ENCODE measurements around the gene PSEN1. TPM values are rescaled to one million over a fixed set of nuclear protein-coding genes. Genes with fewer than 3 reads are reported as not detected.

Gene PSEN1
- total and polyA plus RNA-seq, 2 experiments from 2014 or later: 46.3 to 49.5 TPM

DNA sequence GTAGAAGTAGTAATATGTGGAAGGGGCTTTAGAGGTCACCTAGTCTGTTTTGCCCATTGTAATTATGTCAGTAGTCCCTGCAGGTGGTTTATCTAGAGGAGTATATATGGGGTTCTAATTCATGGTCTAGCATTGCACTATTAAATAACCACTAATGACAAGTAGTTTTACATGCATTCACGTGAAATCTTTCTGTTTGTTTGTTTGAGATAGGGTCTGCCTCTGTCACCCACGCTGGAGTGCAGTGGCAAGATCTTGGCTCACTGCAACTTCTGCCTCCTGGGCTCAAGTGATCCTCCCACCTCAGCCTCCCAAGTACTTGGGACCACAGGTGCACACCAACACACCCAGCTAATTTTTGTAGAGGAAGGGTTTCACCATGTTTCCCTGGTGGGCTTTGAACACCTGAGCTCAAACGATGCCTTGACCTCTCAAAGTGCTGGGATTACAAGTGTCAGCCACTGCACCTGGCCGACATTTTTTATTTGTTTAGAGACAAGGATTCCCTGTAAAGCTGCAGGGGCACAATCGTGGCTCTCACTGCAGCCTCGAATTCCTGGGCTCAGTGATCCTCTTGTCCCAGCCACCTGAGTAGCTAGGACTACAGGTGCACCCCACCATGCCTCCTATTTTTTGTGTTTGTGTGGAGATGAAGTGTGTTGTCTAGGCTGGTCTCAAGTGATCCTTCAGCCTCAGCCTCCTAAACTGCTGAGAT is 12.0 kb upstream of the PSEN1 start:
- TF ChIP-seq EZH2 (IDR thresholded peaks at IDR 0.05; ENCODE audit: insufficient read depth, poor library complexity, severe bottlenecking): no peak
- no peak for TF ChIP-seq EZH2phosphoT487 (IDR thresholded peaks at IDR 0.05; ENCODE audit: insufficient read depth, low read depth)
- H3K27me3 ChIP-seq (replicated peaks; ENCODE audit: insufficient read depth): no peaks in the 10 kb centered on the region
- no peak overlapping the region for H2AFZ ChIP-seq
- peaks cover 5% of the 10 kb centered on the region; the same call in 1 of the 2 replicates for H3F3A ChIP-seq (ENCODE audit: insufficient read depth)
- no peaks in the 10 kb centered on the region for H4K20me1 ChIP-seq (ENCODE audit: insufficient read depth)
- H3K79me2 ChIP-seq (ENCODE audit: insufficient read depth): peaks cover 12% of the 10 kb centered on the region; the same call in 1 of the 2 replicates
- no peaks in the 10 kb centered on the region for H3K9me2 ChIP-seq (ENCODE audit: insufficient read depth)
- no peak overlapping the region for H3K4me3 ChIP-seq
- no peak overlapping the region for H3K4me2 ChIP-seq (ENCODE audit: unreplicated experiment)
- 95 to 98% methylated on average over 6 of the region's 6 CpGs for WGBS, 2 experiments (ENCODE audit: low coverage in 1 of 2, low lambda C conversion rate in 2 of 2, missing lambda C conversion rate in 2 of 2)
- no peaks in the 10 kb centered on the region for H3K9me3 ChIP-seq (ENCODE audit: low read depth)
- no peak overlapping the region for H3K27ac ChIP-seq
- H3K9ac ChIP-seq: no peak overlapping the region
- in situ Hi-C loops (cut with MboI): no loop called here
- H3K4me1 ChIP-seq (ENCODE audit: insufficient read depth): no peaks in the 10 kb centered on the region
- no peak for DNase-seq
- peaks cover 48% of the 10 kb centered on the region for H3K36me3 ChIP-seq (ENCODE audit: low read depth)

DNA sequence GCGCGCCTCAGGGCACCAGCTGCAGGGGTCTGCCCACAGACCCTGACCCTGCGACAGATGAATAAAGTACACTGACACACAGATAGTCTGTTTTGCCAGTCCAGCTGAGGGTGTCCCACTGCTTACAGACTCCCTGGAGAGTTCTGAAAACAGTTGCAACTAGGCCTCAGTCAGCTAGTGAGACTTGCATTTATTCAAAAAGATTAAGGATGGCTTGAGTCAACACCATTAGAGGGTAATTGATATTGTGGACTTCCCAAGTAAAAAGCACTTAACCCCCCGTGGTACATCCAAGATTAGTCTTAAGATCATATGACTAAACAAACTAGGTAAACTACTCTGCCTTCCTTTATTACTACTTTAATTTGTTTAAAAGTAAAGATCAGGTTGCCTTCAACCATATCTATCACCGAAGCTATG is 11.1 kb upstream of the PSEN1 start:
- WGBS, 2 experiments (ENCODE audit: low coverage in 1 of 2, low lambda C conversion rate in 2 of 2, missing lambda C conversion rate in 2 of 2): 59 to 60% methylated on average over 5 of the region's 5 CpGs
- no peak overlapping the region for H3K9ac ChIP-seq
- DNase-seq: no peak

DNA sequence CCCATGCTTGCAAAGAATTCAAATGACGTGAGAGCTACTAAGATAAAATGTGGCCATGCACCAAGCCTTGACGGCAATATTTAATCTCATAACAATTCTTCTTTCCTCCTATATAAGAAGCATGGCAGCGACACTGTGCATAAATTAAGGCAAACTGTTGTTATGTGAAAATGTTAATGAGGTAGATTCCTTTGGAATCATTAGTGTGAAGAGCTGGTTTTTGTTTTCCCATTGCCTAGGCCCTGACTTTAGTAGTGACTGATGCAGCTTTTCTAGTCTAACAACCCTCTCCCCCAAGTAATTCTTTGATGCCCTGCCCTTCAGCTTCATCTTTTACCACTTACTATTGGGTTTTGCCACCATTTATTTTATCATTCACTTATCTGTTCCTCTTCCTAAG is 10.6 kb upstream of the PSEN1 start:
- Histone ChIP-seq H4K20me1 (ENCODE audit: insufficient read depth) (no peaks in the 10 kb centered on the region), H3K4me2 (ENCODE audit: unreplicated experiment) (no peak overlapping the region), H3K27ac (no peak overlapping the region), H3K9me3 (ENCODE audit: low read depth) (no peaks in the 10 kb centered on the region), H3K36me3 (ENCODE audit: low read depth) (peaks cover 34% of the 10 kb centered on the region), H2AFZ (no peak overlapping the region), H3K27me3 (replicated peaks; ENCODE audit: insufficient read depth) (no peaks in the 10 kb centered on the region), H3K9me2 (ENCODE audit: insufficient read depth) (no peaks in the 10 kb centered on the region), H3K9ac (no peak overlapping the region), H3K4me3 (no peak overlapping the region), H3F3A (ENCODE audit: insufficient read depth) (peaks cover 5% of the 10 kb centered on the region; the same call in 1 of the 2 replicates), H3K79me2 (ENCODE audit: insufficient read depth) (peaks cover 3% of the 10 kb centered on the region; the same call in 1 of the 2 replicates), H3K4me1 (ENCODE audit: insufficient read depth) (no peaks in the 10 kb centered on the region)
- TF ChIP-seq EZH2phosphoT487 (IDR thresholded peaks at IDR 0.05; ENCODE audit: insufficient read depth, low read depth) (no peak), EZH2 (IDR thresholded peaks at IDR 0.05; ENCODE audit: insufficient read depth, poor library complexity, severe bottlenecking) (no peak)
- 87 to 89% methylated on average over 3 of the region's 3 CpGs for WGBS, 2 experiments (ENCODE audit: low coverage in 1 of 2, low lambda C conversion rate in 2 of 2, missing lambda C conversion rate in 2 of 2)
- no peak for DNase-seq
- in situ Hi-C loops (cut with MboI): no loop called here

More for the DNA sequence above, 11.1 kb upstream of the PSEN1 start:
- no peak overlapping the region for H3K4me3 ChIP-seq
- H3K4me1 ChIP-seq (ENCODE audit: insufficient read depth): no peaks in the 10 kb centered on the region
- peaks cover 9% of the 10 kb centered on the region; the same call in 1 of the 2 replicates for H3K79me2 ChIP-seq (ENCODE audit: insufficient read depth)
- H3K27ac ChIP-seq: no peak overlapping the region
- no peak for TF ChIP-seq EZH2phosphoT487 (IDR thresholded peaks at IDR 0.05; ENCODE audit: insufficient read depth, low read depth)
- no peak for TF ChIP-seq EZH2 (IDR thresholded peaks at IDR 0.05; ENCODE audit: insufficient read depth, poor library complexity, severe bottlenecking)
- no peak overlapping the region for H2AFZ ChIP-seq
- H3F3A ChIP-seq (ENCODE audit: insufficient read depth): peaks cover 5% of the 10 kb centered on the region; the same call in 1 of the 2 replicates
- H4K20me1 ChIP-seq (ENCODE audit: insufficient read depth): no peaks in the 10 kb centered on the region
- no peaks in the 10 kb centered on the region for H3K9me2 ChIP-seq (ENCODE audit: insufficient read depth)
- in situ Hi-C loops (cut with MboI): no loop called here
- no peaks in the 10 kb centered on the region for H3K27me3 ChIP-seq (replicated peaks; ENCODE audit: insufficient read depth)
- no peaks in the 10 kb centered on the region for H3K9me3 ChIP-seq (ENCODE audit: low read depth)
- H3K4me2 ChIP-seq (ENCODE audit: unreplicated experiment): no peak overlapping the region
- peaks cover 39% of the 10 kb centered on the region for H3K36me3 ChIP-seq (ENCODE audit: low read depth)

DNA sequence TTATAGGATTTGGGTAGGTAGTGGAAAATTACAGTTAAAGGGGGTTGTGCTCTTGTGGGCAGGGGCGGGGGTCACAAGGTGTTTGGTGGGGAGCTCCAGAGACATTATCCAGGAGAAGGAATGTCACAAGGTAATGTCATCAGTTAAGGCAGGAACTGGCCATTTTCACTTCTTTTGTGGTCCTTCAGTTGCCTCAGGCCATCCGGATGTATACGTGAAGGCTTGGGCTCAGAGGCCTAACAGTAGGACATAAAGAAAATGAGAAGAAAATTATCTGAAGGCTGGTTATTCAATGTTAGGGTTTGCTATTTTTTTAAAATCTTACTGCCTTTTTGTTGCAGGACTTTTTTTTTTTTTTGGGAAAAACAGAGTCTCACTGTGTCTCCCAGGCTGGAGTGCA is 2.5 kb upstream of the PSEN1 start:
- Histone ChIP-seq H2AFZ (no peak overlapping the region), H3K27ac (no peak overlapping the region), H3K4me3 (no peak overlapping the region), H3K9me2 (ENCODE audit: insufficient read depth) (no peaks in the 10 kb centered on the region), H3F3A (ENCODE audit: insufficient read depth) (peaks cover 20% of the 10 kb centered on the region), H3K79me2 (ENCODE audit: insufficient read depth) (peaks cover 20% of the 10 kb centered on the region), H3K9ac (no peak overlapping the region), H4K20me1 (ENCODE audit: insufficient read depth) (no peaks in the 10 kb centered on the region), H3K27me3 (replicated peaks; ENCODE audit: insufficient read depth) (no peaks in the 10 kb centered on the region), H3K9me3 (ENCODE audit: low read depth) (no peaks in the 10 kb centered on the region), H3K4me2 (ENCODE audit: unreplicated experiment) (no peak overlapping the region), H3K36me3 (ENCODE audit: low read depth) (no peaks in the 10 kb centered on the region), H3K4me1 (ENCODE audit: insufficient read depth) (peaks cover 8% of the 10 kb centered on the region)
- in situ Hi-C loops (cut with MboI): no loop called here
- TF ChIP-seq EZH2 (IDR thresholded peaks at IDR 0.05; ENCODE audit: insufficient read depth, poor library complexity, severe bottlenecking) (no peak), EZH2phosphoT487 (IDR thresholded peaks at IDR 0.05; ENCODE audit: insufficient read depth, low read depth) (no peak)
- DNase-seq: no peak
- WGBS, 2 experiments (ENCODE audit: low coverage in 1 of 2, low lambda C conversion rate in 2 of 2, missing lambda C conversion rate in 2 of 2): 96 to 97% methylated on average over 3 of the region's 3 CpGs

Measured in GM23248 (cell line).